ENCODE data around the gene AATK. TPM values are rescaled to one million over a fixed set of nuclear protein-coding genes. Genes with fewer than 3 reads are reported as not detected.

The AATK gene
- total and polyA plus RNA-seq, 2 of the 13 experiments (the other 11 are each of a cell fraction or from before 2014, with no cell fraction given) = 2.9 to 8.4 TPM

DNA sequence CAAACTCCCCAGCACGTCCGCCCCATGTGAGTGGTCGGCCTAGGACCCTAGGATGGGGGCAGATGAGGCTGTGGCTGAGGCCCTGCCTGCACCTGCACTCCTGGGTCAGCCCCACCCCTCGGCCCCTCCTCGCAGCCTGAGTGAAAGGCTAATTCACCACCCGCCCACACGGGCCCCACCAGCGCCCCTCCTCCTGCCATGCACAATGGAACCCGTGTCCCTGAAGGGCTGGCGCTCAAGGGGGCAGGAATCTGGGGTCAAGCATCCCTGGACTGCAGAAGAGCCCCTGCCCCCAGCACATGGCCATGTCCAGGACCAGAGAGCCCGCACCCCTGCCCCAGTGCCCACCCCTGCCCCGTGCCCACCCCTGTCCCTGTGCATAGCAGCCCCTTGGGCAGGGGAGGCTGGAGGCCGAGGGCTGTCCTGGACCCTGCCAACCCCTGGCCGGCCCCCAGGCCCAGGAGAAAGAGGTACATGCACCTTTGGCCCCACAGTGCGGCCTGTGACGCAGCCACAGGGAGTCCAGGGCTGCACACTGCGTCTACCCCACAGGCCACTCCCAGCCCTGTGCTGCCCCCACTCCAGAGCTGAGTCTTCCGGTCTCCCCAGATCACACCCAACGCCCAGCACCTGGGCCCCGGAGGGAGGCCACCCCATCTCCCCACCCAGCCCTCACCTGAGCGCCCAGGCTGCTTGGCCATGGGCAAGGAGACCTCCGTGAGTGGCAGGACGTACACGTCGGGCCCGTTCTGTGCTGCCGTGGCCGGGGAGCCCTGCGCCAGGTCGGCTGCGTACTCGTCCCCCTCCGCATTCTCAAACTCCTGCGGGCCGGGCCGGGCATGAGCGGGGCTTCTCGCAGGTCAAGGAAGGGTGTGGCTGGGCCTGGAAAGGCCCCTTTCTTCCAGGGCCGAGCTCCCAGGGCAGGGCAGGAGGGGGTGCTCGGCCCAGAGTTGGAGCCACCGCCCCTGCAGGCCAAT lies 35.3 kb downstream of the AATK start (continued):
- TF ChIP-seq, protein P1, sequence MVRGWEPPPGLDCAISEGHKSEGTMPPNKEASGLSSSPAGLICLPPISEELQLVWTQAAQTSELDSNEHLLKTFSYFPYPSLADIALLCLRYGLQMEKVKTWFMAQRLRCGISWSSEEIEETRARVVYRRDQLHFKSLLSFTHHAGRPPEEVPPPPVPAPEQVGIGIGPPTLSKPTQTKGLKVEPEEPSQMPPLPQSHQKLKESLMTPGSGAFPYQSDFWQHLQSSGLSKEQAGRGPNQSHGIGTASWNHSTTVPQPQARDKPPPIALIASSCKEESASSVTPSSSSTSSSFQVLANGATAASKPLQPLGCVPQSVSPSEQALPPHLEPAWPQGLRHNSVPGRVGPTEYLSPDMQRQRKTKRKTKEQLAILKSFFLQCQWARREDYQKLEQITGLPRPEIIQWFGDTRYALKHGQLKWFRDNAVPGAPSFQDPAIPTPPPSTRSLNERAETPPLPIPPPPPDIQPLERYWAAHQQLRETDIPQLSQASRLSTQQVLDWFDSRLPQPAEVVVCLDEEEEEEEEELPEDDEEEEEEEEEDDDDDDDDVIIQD (CRISPR knock-in tag; IDR thresholded peaks at IDR 0.05; ENCODE audit: low read depth) = no peak
- TF ChIP-seq PAX8 (CRISPR knock-in tag; IDR thresholded peaks at IDR 0.05; ENCODE audit: borderline replicate concordance) = no peak
- TF ChIP-seq ZNF138 (CRISPR knock-in tag; IDR thresholded peaks at IDR 0.05; ENCODE audit: low read depth) = no peak
- TF ChIP-seq, protein P2, sequence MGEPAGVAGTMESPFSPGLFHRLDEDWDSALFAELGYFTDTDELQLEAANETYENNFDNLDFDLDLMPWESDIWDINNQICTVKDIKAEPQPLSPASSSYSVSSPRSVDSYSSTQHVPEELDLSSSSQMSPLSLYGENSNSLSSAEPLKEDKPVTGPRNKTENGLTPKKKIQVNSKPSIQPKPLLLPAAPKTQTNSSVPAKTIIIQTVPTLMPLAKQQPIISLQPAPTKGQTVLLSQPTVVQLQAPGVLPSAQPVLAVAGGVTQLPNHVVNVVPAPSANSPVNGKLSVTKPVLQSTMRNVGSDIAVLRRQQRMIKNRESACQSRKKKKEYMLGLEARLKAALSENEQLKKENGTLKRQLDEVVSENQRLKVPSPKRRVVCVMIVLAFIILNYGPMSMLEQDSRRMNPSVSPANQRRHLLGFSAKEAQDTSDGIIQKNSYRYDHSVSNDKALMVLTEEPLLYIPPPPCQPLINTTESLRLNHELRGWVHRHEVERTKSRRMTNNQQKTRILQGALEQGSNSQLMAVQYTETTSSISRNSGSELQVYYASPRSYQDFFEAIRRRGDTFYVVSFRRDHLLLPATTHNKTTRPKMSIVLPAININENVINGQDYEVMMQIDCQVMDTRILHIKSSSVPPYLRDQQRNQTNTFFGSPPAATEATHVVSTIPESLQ (CRISPR knock-in tag; conservative IDR thresholded peaks at IDR 0.05) = no peak
- 0 out of 2 replicates have a peak, but pooled peaks have one; percentile 10 for TF ChIP-seq ZFP90 (CRISPR knock-in tag; IDR thresholded peaks at IDR 0.05; ENCODE audit: borderline replicate concordance)
- TF ChIP-seq, protein P3, sequence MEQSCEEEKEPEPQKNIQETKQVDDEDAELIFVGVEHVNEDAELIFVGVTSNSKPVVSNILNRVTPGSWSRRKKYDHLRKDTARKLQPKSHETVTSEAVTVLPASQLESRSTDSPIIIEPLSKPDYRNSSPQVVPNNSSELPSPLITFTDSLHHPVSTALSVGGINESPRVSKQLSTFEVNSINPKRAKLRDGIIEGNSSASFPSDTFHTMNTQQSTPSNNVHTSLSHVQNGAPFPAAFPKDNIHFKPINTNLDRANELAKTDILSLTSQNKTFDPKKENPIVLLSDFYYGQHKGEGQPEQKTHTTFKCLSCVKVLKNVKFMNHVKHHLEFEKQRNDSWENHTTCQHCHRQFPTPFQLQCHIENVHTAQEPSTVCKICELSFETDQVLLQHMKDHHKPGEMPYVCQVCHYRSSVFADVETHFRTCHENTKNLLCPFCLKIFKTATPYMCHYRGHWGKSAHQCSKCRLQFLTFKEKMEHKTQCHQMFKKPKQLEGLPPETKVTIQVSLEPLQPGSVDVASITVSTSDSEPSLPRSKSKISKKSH (CRISPR knock-in tag; IDR thresholded peaks at IDR 0.05; ENCODE audit: borderline replicate concordance) = no peak
- TF ChIP-seq NKX3-1 (CRISPR knock-in tag; IDR thresholded peaks at IDR 0.05) = no peak
- TF ChIP-seq ZBTB20 (CRISPR knock-in tag; IDR thresholded peaks at IDR 0.05; ENCODE audit: borderline replicate concordance, low read depth) = no peak
- TF ChIP-seq SMYD3 (CRISPR knock-in tag; IDR thresholded peaks at IDR 0.05) = no peak
- TF ChIP-seq, protein P4, sequence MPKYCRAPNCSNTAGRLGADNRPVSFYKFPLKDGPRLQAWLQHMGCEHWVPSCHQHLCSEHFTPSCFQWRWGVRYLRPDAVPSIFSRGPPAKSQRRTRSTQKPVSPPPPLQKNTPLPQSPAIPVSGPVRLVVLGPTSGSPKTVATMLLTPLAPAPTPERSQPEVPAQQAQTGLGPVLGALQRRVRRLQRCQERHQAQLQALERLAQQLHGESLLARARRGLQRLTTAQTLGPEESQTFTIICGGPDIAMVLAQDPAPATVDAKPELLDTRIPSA (CRISPR knock-in tag; IDR thresholded peaks at IDR 0.05; ENCODE audit: borderline replicate concordance) = no peak
- TF ChIP-seq ZNF878 (CRISPR knock-in tag; IDR thresholded peaks at IDR 0.05) = no peak
- peak; percentile 73 for TF ChIP-seq AGO2 (optimal IDR thresholded peaks at IDR 0.05; ENCODE audit: low read depth, low read length)
- TF ChIP-seq ZNF891 (CRISPR knock-in tag; IDR thresholded peaks at IDR 0.05) = peak; percentile 17; the same call in 1 of the 2 replicates
- no peak for TF ChIP-seq SNAPC2 (CRISPR knock-in tag; IDR thresholded peaks at IDR 0.05)
- TF ChIP-seq, protein P5, sequence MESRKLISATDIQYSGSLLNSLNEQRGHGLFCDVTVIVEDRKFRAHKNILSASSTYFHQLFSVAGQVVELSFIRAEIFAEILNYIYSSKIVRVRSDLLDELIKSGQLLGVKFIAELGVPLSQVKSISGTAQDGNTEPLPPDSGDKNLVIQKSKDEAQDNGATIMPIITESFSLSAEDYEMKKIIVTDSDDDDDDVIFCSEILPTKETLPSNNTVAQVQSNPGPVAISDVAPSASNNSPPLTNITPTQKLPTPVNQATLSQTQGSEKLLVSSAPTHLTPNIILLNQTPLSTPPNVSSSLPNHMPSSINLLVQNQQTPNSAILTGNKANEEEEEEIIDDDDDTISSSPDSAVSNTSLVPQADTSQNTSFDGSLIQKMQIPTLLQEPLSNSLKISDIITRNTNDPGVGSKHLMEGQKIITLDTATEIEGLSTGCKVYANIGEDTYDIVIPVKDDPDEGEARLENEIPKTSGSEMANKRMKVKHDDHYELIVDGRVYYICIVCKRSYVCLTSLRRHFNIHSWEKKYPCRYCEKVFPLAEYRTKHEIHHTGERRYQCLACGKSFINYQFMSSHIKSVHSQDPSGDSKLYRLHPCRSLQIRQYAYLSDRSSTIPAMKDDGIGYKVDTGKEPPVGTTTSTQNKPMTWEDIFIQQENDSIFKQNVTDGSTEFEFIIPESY (CRISPR knock-in tag; IDR thresholded peaks at IDR 0.05) = no peak
- 0 out of 2 replicates have a peak, but pooled peaks have one; percentile 24 for TF ChIP-seq SAP130 (CRISPR knock-in tag; IDR thresholded peaks at IDR 0.05; ENCODE audit: low read depth)
- TF ChIP-seq PRMT3 (CRISPR knock-in tag; IDR thresholded peaks at IDR 0.05; ENCODE audit: borderline replicate concordance, low read depth) = no peak
- no peak; the same call in 1 of the 2 replicates for TF ChIP-seq ARNT2 (CRISPR knock-in tag; IDR thresholded peaks at IDR 0.05; ENCODE audit: low read depth)

All from HepG2 (cell line).